SK-N-SH treated with all-trans-retinoic acid at 6 μM for 48 hours (cell line): ENCODE data around the gene KRTAP10-1.

Experiments
- ATAC-seq: fragments of 200-7000 bp; cut with Tn5 transposase; 3 replicates; pipeline ENCODE4 v1.9.1; 2020; ENCODE audit warnings: mild to moderate bottlenecking, moderate library complexity
- ARNTL ChIP-seq: fragments of 450-650 bp; formaldehyde crosslinking; IDR thresholded peaks from 2 replicates; pipeline ENCODE4 v1.5.0; 2020; ENCODE audit warnings: low read depth, mild to moderate bottlenecking, moderate library complexity, borderline replicate concordance
- ESRRG ChIP-seq: fragments of 250-450 bp; sonication (Bioruptor Pico); IDR thresholded peaks from 2 replicates; pipeline ENCODE4 v1.6.1; 2021; ENCODE audit warnings: mild to moderate bottlenecking
- ISL1 ChIP-seq: fragments of 250-450 bp; sonication (Bioruptor Pico); IDR thresholded peaks from 2 replicates; pipeline ENCODE4 v2.1.2; 2022; ENCODE audit warnings: mild to moderate bottlenecking, moderate library complexity
- OSR1 ChIP-seq: fragments of 250-450 bp; sonication (Bioruptor Pico); IDR thresholded peaks from 2 replicates; pipeline ENCODE4 v1.8.0; 2022; ENCODE audit warnings: moderate library complexity, mild to moderate bottlenecking, inconsistent platforms
- PPARA ChIP-seq: fragments of 250-450 bp; sonication (Bioruptor Pico); IDR thresholded peaks from 2 replicates; pipeline ENCODE4 v1.5.0; 2020; ENCODE audit warnings: mild to moderate bottlenecking, borderline replicate concordance
- RARB ChIP-seq: fragments of 250-450 bp; sonication (Bioruptor Pico); IDR thresholded peaks from 2 replicates; pipeline ENCODE4 v1.8.0; 2021; ENCODE audit warnings: mild to moderate bottlenecking, moderate library complexity
- TOX ChIP-seq: fragments of 250-450 bp; sonication (Bioruptor Pico); IDR thresholded peaks from 2 replicates; pipeline ENCODE4 v1.8.0; 2021; ENCODE audit warnings: mild to moderate bottlenecking, moderate library complexity, borderline replicate concordance
- ZC3H10 ChIP-seq: fragments of 250-450 bp; sonication (Bioruptor Pico); IDR thresholded peaks from 2 replicates; pipeline ENCODE4 v1.5.1; 2021; ENCODE audit warnings: mild to moderate bottlenecking, moderate library complexity
- ZFP3 ChIP-seq: fragments of 250-450 bp; sonication (Bioruptor Pico); IDR thresholded peaks from 2 replicates; pipeline ENCODE4 v1.5.0; 2020; ENCODE audit warnings: mild to moderate bottlenecking, moderate library complexity
- ZFP30 ChIP-seq: fragments of 450-650 bp; formaldehyde crosslinking; IDR thresholded peaks from 2 replicates; pipeline ENCODE4 v1.5.0; 2022; ENCODE audit warnings: mild to moderate bottlenecking, moderate library complexity
- ZNF70 ChIP-seq: fragments of 450-650 bp; formaldehyde crosslinking; IDR thresholded peaks from 2 replicates; pipeline ENCODE4 v1.5.0; 2020; ENCODE audit warnings: mild to moderate bottlenecking, moderate library complexity
- ZNF8 ChIP-seq: fragments of 450-650 bp; formaldehyde crosslinking; IDR thresholded peaks from 2 replicates; pipeline ENCODE4 v1.5.0; 2020; ENCODE audit warnings: mild to moderate bottlenecking, moderate library complexity
- TF ChIP-seq, protein P1 (sequence below): fragments of 250-450 bp; sonication (Bioruptor Pico); IDR thresholded peaks from 2 replicates; pipeline ENCODE4 v1.8.0; 2020; ENCODE audit warnings: mild to moderate bottlenecking, moderate library complexity, borderline replicate concordance
- TF ChIP-seq, protein P2 (sequence below): fragments of 250-450 bp; sonication (Bioruptor Pico); IDR thresholded peaks from 2 replicates; pipeline ENCODE4 v1.8.0; 2021; ENCODE audit warnings: low read depth, mild to moderate bottlenecking, moderate library complexity, borderline replicate concordance
- TF ChIP-seq, protein P3 (sequence below): fragments of 250-450 bp; sonication (Bioruptor Pico); IDR thresholded peaks from 2 replicates; pipeline ENCODE4 v1.5.1; 2021; ENCODE audit warnings: mild to moderate bottlenecking, moderate library complexity
- TF ChIP-seq, protein P4 (sequence below): fragments of 250-450 bp; sonication (Bioruptor Pico); IDR thresholded peaks from 2 replicates; pipeline ENCODE4 v1.5.1; 2020; ENCODE audit warnings: low read depth, mild to moderate bottlenecking, moderate library complexity
- TF ChIP-seq, protein P5 (sequence below): fragments of 250-450 bp; sonication (Bioruptor Pico); IDR thresholded peaks from 2 replicates; pipeline ENCODE4 v1.5.0; 2020; ENCODE audit warnings: mild to moderate bottlenecking, moderate library complexity

Gene KRTAP10-1

DNA sequence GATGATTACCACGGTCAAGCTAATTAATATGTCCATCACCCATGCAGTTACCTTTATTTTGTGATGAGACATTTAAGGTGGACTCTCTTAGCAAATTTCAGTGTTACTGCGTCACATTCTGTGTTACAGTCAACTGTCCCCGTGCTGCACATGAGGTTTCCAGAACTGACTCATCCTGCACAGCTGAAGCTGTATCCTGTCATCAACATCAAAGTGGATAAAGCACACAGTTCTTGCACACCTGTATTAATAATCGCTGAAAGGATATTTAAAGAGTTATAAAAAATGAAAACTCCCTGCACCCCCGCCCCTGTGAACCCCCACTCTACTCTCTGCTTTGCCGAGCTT lies 43.8 kb upstream of the KRTAP10-1 start:
- no peak for ATAC-seq

DNA sequence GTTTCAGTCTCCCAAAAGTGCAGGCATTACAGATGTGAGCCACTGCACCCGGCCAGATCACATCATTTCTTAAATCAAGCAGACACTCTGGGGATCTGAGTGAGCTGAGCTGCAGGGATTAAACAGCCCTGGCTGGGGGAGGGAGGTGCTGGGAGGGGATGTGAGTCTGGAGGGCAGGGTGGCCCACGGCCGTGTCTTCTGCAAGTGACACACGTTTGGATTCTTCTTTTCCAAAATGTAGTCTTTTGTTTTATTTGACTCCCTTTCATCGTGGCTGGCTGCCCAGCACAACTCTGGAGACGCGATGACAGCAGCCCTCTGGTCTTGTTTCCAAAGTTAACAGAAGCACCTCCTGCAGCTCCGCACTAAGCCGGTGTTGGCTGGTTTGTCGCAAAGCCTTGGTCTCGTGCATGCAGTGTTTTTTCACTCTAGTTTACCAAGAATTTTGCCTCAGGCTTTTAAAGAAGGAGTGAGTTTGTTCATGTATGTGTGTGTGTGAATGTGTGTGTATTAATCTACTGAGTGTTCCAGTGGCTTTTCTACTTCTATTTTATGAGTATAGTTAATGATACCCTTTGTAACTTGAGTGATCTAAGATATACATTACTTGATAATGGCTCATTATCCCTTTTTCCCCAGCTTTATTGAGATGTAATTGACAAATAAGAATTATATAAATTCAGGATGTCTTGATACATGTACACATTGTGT lies 43.2 kb upstream of the KRTAP10-1 start:
- ATAC-seq = no peak
- no peak for TF ChIP-seq OSR1 (CRISPR knock-in tag)
- TF ChIP-seq, protein P1, sequence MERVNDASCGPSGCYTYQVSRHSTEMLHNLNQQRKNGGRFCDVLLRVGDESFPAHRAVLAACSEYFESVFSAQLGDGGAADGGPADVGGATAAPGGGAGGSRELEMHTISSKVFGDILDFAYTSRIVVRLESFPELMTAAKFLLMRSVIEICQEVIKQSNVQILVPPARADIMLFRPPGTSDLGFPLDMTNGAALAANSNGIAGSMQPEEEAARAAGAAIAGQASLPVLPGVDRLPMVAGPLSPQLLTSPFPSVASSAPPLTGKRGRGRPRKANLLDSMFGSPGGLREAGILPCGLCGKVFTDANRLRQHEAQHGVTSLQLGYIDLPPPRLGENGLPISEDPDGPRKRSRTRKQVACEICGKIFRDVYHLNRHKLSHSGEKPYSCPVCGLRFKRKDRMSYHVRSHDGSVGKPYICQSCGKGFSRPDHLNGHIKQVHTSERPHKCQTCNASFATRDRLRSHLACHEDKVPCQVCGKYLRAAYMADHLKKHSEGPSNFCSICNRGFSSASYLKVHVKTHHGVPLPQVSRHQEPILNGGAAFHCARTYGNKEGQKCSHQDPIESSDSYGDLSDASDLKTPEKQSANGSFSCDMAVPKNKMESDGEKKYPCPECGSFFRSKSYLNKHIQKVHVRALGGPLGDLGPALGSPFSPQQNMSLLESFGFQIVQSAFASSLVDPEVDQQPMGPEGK (CRISPR knock-in tag) = no peak
- TF ChIP-seq TOX (CRISPR knock-in tag) = no peak
- no peak for TF ChIP-seq ISL1
- TF ChIP-seq ZFP30 = no peak
- TF ChIP-seq, protein P2, sequence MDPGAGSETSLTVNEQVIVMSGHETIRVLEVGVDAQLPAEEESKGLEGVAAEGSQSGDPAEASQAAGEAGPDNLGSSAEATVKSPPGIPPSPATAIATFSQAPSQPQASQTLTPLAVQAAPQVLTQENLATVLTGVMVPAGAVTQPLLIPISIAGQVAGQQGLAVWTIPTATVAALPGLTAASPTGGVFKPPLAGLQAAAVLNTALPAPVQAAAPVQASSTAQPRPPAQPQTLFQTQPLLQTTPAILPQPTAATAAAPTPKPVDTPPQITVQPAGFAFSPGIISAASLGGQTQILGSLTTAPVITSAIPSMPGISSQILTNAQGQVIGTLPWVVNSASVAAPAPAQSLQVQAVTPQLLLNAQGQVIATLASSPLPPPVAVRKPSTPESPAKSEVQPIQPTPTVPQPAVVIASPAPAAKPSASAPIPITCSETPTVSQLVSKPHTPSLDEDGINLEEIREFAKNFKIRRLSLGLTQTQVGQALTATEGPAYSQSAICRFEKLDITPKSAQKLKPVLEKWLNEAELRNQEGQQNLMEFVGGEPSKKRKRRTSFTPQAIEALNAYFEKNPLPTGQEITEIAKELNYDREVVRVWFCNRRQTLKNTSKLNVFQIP (CRISPR knock-in tag) = no peak
- TF ChIP-seq ARNTL (CRISPR knock-in tag) = no peak
- no peak for TF ChIP-seq ZNF70
- TF ChIP-seq, protein P3, sequence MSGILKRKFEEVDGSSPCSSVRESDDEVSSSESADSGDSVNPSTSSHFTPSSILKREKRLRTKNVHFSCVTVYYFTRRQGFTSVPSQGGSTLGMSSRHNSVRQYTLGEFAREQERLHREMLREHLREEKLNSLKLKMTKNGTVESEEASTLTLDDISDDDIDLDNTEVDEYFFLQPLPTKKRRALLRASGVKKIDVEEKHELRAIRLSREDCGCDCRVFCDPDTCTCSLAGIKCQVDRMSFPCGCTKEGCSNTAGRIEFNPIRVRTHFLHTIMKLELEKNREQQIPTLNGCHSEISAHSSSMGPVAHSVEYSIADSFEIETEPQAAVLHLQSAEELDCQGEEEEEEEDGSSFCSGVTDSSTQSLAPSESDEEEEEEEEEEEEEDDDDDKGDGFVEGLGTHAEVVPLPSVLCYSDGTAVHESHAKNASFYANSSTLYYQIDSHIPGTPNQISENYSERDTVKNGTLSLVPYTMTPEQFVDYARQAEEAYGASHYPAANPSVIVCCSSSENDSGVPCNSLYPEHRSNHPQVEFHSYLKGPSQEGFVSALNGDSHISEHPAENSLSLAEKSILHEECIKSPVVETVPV (CRISPR knock-in tag) = no peak
- no peak for TF ChIP-seq PPARA (CRISPR knock-in tag)
- TF ChIP-seq ESRRG (CRISPR knock-in tag) = no peak
- TF ChIP-seq RARB (CRISPR knock-in tag) = no peak
- TF ChIP-seq, protein P4, sequence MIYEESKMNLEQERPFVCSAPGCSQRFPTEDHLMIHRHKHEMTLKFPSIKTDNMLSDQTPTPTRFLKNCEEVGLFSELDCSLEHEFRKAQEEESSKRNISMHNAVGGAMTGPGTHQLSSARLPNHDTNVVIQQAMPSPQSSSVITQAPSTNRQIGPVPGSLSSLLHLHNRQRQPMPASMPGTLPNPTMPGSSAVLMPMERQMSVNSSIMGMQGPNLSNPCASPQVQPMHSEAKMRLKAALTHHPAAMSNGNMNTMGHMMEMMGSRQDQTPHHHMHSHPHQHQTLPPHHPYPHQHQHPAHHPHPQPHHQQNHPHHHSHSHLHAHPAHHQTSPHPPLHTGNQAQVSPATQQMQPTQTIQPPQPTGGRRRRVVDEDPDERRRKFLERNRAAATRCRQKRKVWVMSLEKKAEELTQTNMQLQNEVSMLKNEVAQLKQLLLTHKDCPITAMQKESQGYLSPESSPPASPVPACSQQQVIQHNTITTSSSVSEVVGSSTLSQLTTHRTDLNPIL (CRISPR knock-in tag) = no peak
- TF ChIP-seq, all 23 proteins: peak for 0

More for the DNA sequence above, 43.8 kb upstream of the KRTAP10-1 start:
- TF ChIP-seq, protein P4 (CRISPR knock-in tag) = no peak
- TF ChIP-seq ZC3H10 (CRISPR knock-in tag) (no peak), ZNF8 (CRISPR knock-in tag) (no peak), ZFP3 (CRISPR knock-in tag) (no peak), ZFP30 (no peak)
- TF ChIP-seq, protein P5, sequence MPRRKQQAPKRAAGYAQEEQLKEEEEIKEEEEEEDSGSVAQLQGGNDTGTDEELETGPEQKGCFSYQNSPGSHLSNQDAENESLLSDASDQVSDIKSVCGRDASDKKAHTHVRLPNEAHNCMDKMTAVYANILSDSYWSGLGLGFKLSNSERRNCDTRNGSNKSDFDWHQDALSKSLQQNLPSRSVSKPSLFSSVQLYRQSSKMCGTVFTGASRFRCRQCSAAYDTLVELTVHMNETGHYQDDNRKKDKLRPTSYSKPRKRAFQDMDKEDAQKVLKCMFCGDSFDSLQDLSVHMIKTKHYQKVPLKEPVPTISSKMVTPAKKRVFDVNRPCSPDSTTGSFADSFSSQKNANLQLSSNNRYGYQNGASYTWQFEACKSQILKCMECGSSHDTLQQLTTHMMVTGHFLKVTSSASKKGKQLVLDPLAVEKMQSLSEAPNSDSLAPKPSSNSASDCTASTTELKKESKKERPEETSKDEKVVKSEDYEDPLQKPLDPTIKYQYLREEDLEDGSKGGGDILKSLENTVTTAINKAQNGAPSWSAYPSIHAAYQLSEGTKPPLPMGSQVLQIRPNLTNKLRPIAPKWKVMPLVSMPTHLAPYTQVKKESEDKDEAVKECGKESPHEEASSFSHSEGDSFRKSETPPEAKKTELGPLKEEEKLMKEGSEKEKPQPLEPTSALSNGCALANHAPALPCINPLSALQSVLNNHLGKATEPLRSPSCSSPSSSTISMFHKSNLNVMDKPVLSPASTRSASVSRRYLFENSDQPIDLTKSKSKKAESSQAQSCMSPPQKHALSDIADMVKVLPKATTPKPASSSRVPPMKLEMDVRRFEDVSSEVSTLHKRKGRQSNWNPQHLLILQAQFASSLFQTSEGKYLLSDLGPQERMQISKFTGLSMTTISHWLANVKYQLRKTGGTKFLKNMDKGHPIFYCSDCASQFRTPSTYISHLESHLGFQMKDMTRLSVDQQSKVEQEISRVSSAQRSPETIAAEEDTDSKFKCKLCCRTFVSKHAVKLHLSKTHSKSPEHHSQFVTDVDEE = no peak
- TF ChIP-seq, protein P2 (CRISPR knock-in tag) = no peak
